IMR-90 (cell line): ENCODE results near the gene AP2M1.

Experiments used
- BHLHE40 ChIP-seq: fragments of 150-350 bp; IDR thresholded peaks from 2 replicates; pipeline ENCODE4 v1.6.1; 2016; ENCODE audit warnings: mild to moderate bottlenecking, low read depth, low read length
- CHD1 ChIP-seq: IDR thresholded peaks from 2 replicates; pipeline ENCODE4 v1.6.1; 2012; ENCODE audit warnings: low read depth, low read length, improper control_type of control experiment
- CTCF ChIP-seq: conservative IDR thresholded peaks from 2 replicates; pipeline ENCODE4 v1.5.1; 2012; ENCODE audit warnings: mild to moderate bottlenecking, low read depth, low read length, improper control_type of control experiment
- POLR2A ChIP-seq: IDR thresholded peaks from 2 replicates; pipeline ENCODE4 v1.6.1; 2012; ENCODE audit warnings: mild to moderate bottlenecking, low read depth, low read length

GRCh38 chr3:184177767-184178306 is 3.2 kb downstream of the AP2M1 start:
- TF ChIP-seq POLR2A (no peak), CTCF (no peak), BHLHE40 (no peak), CHD1 (no peak)
